ENCODE results near the gene RAX. TPM values are rescaled to one million over a fixed set of nuclear protein-coding genes. Genes with fewer than 3 reads are reported as not detected.

Gene RAX
- total and polyA plus RNA-seq, 2 of the 8 experiments (the other 6 are each of a cell fraction or from before 2014, with no cell fraction given): 0.12 to 0.52 TPM

GRCh38 chr18:59298871-59299270 is 25.6 kb upstream of the RAX start:
- no peak overlapping the region; a peak in 1 of 7 replicates for H3K9ac ChIP-seq (replicated peaks in 1 of 4; ENCODE audit: extremely low read depth in 1 of 4, low read depth in 3 of 4, low read length in 3 of 4)
- no peaks in the 10 kb centered on the region for H4K20me1 ChIP-seq (replicated peaks in 1 of 2; ENCODE audit: control insufficient read depth in 1 of 2, insufficient read depth in 2 of 2, low read length in 2 of 2)
- no peak overlapping the region for H3K56ac ChIP-seq (replicated peaks; ENCODE audit: insufficient read length, low read depth, low read length)
- H3K4me1 ChIP-seq (replicated peaks in 1 of 4; ENCODE audit: control insufficient read depth in 3 of 4, insufficient read depth in 4 of 4, low read length in 3 of 4): no peaks in the 10 kb centered on the region
- WGBS, 2 experiments (ENCODE audit: extremely low coverage in 1 of 2, insufficient coverage in 1 of 2, insufficient read length in 1 of 2, insufficient replicate concordance in 2 of 2, low coverage in 1 of 2, low lambda C conversion rate in 2 of 2, missing lambda C conversion rate in 1 of 2): 81% methylated on average over 8 of the region's 8 CpGs; no CpG with 5 or more reads in 1 of the 2 experiments
- H3K79me2 ChIP-seq (ENCODE audit: control insufficient read depth in 1 of 2, insufficient read depth in 2 of 2, low read length in 2 of 2): no peaks in the 10 kb centered on the region
- no peak overlapping the region for H3K27ac ChIP-seq (ENCODE audit: low read depth, low read length)
- no peak overlapping the region for H3K4ac ChIP-seq (replicated peaks; ENCODE audit: insufficient read length, low read depth, low read length)
- H3K23ac ChIP-seq (ENCODE audit: insufficient read length): no peak overlapping the region
- no peak overlapping the region for H3K4me3 ChIP-seq (ENCODE audit: extremely low read depth in 1 of 4, insufficient read depth in 2 of 4, low read depth in 3 of 4, low read length in 4 of 4)
- no peaks in the 10 kb centered on the region for H3K36me3 ChIP-seq (ENCODE audit: control insufficient read depth in 2 of 4, insufficient read depth in 4 of 4, low read length in 3 of 4)
- H3K23me2 ChIP-seq (ENCODE audit: low read depth, low read length): peaks cover 2% of the 10 kb centered on the region; the same call in 1 of the 2 replicates
- H3K9me3 ChIP-seq (ENCODE audit: insufficient read depth in 2 of 2, low read depth in 1 of 2, low read length in 1 of 2): no peaks in the 10 kb centered on the region
- no peak overlapping the region for H2BK5ac ChIP-seq (ENCODE audit: low read depth, low read length)
- no peak overlapping the region for H4K5ac ChIP-seq (ENCODE audit: insufficient read length, low read depth, low read length)
- no peak overlapping the region for H2BK120ac ChIP-seq (replicated peaks; ENCODE audit: low read depth, low read length)
- no peak overlapping the region for H4K91ac ChIP-seq (replicated peaks; ENCODE audit: insufficient read length, low read length)
- no peak overlapping the region for H4K8ac ChIP-seq (ENCODE audit: extremely low read depth, insufficient read depth, low read length)
- no peak overlapping the region for H2AK5ac ChIP-seq (ENCODE audit: low read depth, low read length)
- no peak overlapping the region for H2BK12ac ChIP-seq (ENCODE audit: low read depth, low read length)
- CTCF ChIA-PET (ENCODE audit: partially characterized antibody): interaction anchor here (2.8 kb wide), 1 partner anchor 104 kb away, joined by 16 read pairs; no protein-coding TSS in a partner anchor
- H2BK15ac ChIP-seq (ENCODE audit: low read length): no peak overlapping the region
- no peaks in the 10 kb centered on the region for H3K79me1 ChIP-seq (ENCODE audit: low read depth, low read length)
- no peak for DNase-seq (ENCODE audit: low read depth in 1 of 2, low spot score in 2 of 2)
- no peak for FAIRE-seq
- POLR2A ChIA-PET (ENCODE audit: partially characterized antibody): no interaction called here
- peaks cover 0 to 2% (median 0%) of the 10 kb centered on the region in 4 experiments; a peak in 1 of 7 replicates for H3K27me3 ChIP-seq (replicated peaks in 1 of 4; ENCODE audit: control insufficient read depth in 3 of 4, extremely low read depth in 1 of 4, insufficient read depth in 3 of 4, low read length in 3 of 4)
- no peak overlapping the region for H3K4me2 ChIP-seq (ENCODE audit: insufficient read depth in 1 of 2, low read depth in 2 of 2, low read length in 2 of 2)
- no peak overlapping the region for H3K18ac ChIP-seq (ENCODE audit: extremely low read depth, low read length)
- no peak overlapping the region for H2BK20ac ChIP-seq (ENCODE audit: low read length)
- H2AFZ ChIP-seq (ENCODE audit: low read length): no peak overlapping the region
- H3K14ac ChIP-seq (ENCODE audit: insufficient read length): no peak overlapping the region
- TF ChIP-seq E2F6 (IDR thresholded peaks at IDR 0.05): no peak
- no peak for TF ChIP-seq EP300 (IDR thresholded peaks at IDR 0.05; ENCODE audit: borderline replicate concordance in 1 of 2, low read depth in 2 of 2, low read length in 2 of 2)
- no peak for TF ChIP-seq YY1 (IDR thresholded peaks at IDR 0.05; ENCODE audit: low read depth, low read length)
- no peak for TF ChIP-seq CTBP2 (IDR thresholded peaks at IDR 0.05; ENCODE audit: borderline replicate concordance, insufficient read depth, insufficient read length, low read length)
- TF ChIP-seq TCF12 (IDR thresholded peaks at IDR 0.05; ENCODE audit: low read depth, low read length): no peak
